ENCODE data around the gene FAM98A.

- TF ChIP-seq POLR2A (IDR thresholded peaks at IDR 0.05) (no peak), EP300 (IDR thresholded peaks at IDR 0.05) (no peak), CTCF (IDR thresholded peaks at IDR 0.05) (no peak)
Measured at GRCh38 chr2:33598561-33599174, 431 bp downstream of the FAM98A start.

Data from ovary (tissue), 3 donors.